Measurements from ENCODE around the gene EEFSEC. TPM values are rescaled to one million over a fixed set of nuclear protein-coding genes. Genes with fewer than 3 reads are reported as not detected.

The EEFSEC gene
- total and polyA plus RNA-seq, 2 experiments from 2014 or later, result 10.1 to 16.2 TPM

- Mint-ChIP-seq H3K36me3 (ENCODE audit: low read depth) (no peaks in the 10 kb centered on the region; the same call in 2 of the 3 replicates), H3K27ac (no peak overlapping the region), H3K4me1 (peaks cover 6% of the 10 kb centered on the region; the same call in 1 of the 3 replicates), H3K4me3 (no peak overlapping the region; the same call in 2 of the 3 replicates), H3K27me3 (ENCODE audit: insufficient read depth, low read depth, poor library complexity) (peaks cover 15% of the 10 kb centered on the region), H3K9me3 (peaks cover 4% of the 10 kb centered on the region)
- TF ChIP-seq POLR2AphosphoS5 (IDR thresholded peaks at IDR 0.05; ENCODE audit: low read depth), result no peak
- TF ChIP-seq ZNF462 (CRISPR knock-in tag; IDR thresholded peaks at IDR 0.05), result no peak
- no peak for TF ChIP-seq CREB1 (CRISPR knock-in tag; IDR thresholded peaks at IDR 0.05; ENCODE audit: low read depth)
- TF ChIP-seq STAT1 (IDR thresholded peaks at IDR 0.05; ENCODE audit: unreplicated experiment), result no peak
- TF ChIP-seq EZH2phosphoT487 (IDR thresholded peaks at IDR 0.05; ENCODE audit: unreplicated experiment), result no peak
- no peak for TF ChIP-seq ZNF114 (CRISPR knock-in tag; IDR thresholded peaks at IDR 0.05)
- TF ChIP-seq, protein P1, sequence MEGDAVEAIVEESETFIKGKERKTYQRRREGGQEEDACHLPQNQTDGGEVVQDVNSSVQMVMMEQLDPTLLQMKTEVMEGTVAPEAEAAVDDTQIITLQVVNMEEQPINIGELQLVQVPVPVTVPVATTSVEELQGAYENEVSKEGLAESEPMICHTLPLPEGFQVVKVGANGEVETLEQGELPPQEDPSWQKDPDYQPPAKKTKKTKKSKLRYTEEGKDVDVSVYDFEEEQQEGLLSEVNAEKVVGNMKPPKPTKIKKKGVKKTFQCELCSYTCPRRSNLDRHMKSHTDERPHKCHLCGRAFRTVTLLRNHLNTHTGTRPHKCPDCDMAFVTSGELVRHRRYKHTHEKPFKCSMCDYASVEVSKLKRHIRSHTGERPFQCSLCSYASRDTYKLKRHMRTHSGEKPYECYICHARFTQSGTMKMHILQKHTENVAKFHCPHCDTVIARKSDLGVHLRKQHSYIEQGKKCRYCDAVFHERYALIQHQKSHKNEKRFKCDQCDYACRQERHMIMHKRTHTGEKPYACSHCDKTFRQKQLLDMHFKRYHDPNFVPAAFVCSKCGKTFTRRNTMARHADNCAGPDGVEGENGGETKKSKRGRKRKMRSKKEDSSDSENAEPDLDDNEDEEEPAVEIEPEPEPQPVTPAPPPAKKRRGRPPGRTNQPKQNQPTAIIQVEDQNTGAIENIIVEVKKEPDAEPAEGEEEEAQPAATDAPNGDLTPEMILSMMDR (conservative IDR thresholded peaks at IDR 0.05; ENCODE audit: low read depth in 2 of 2), result no peak
- TF ChIP-seq, protein P2, sequence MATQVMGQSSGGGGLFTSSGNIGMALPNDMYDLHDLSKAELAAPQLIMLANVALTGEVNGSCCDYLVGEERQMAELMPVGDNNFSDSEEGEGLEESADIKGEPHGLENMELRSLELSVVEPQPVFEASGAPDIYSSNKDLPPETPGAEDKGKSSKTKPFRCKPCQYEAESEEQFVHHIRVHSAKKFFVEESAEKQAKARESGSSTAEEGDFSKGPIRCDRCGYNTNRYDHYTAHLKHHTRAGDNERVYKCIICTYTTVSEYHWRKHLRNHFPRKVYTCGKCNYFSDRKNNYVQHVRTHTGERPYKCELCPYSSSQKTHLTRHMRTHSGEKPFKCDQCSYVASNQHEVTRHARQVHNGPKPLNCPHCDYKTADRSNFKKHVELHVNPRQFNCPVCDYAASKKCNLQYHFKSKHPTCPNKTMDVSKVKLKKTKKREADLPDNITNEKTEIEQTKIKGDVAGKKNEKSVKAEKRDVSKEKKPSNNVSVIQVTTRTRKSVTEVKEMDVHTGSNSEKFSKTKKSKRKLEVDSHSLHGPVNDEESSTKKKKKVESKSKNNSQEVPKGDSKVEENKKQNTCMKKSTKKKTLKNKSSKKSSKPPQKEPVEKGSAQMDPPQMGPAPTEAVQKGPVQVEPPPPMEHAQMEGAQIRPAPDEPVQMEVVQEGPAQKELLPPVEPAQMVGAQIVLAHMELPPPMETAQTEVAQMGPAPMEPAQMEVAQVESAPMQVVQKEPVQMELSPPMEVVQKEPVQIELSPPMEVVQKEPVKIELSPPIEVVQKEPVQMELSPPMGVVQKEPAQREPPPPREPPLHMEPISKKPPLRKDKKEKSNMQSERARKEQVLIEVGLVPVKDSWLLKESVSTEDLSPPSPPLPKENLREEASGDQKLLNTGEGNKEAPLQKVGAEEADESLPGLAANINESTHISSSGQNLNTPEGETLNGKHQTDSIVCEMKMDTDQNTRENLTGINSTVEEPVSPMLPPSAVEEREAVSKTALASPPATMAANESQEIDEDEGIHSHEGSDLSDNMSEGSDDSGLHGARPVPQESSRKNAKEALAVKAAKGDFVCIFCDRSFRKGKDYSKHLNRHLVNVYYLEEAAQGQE (IDR thresholded peaks at IDR 0.05; ENCODE audit: unreplicated experiment), result no peak
- TF ChIP-seq NANOG (IDR thresholded peaks at IDR 0.05; ENCODE audit: borderline replicate concordance), result no peak
- no peak for TF ChIP-seq JUNB (IDR thresholded peaks at IDR 0.05; ENCODE audit: unreplicated experiment)
- TF ChIP-seq ETS1 (IDR thresholded peaks at IDR 0.05), result no peak
- no peak for TF ChIP-seq EZH2 (IDR thresholded peaks at IDR 0.05; ENCODE audit: low read depth, unreplicated experiment)
- no peak for TF ChIP-seq ZNF331 (CRISPR knock-in tag; IDR thresholded peaks at IDR 0.05; ENCODE audit: low read depth)
- Histone ChIP-seq H4K20me1 (replicated peaks; ENCODE audit: insufficient read depth) (no peaks in the 10 kb centered on the region), H3K27ac (ENCODE audit: low read depth) (no peak overlapping the region), H3K4me3 (no peak overlapping the region), H3K4me2 (no peak overlapping the region), H3K79me2 (replicated peaks; ENCODE audit: insufficient read depth) (no peaks in the 10 kb centered on the region), H3F3A (replicated peaks; ENCODE audit: low read depth) (no peaks in the 10 kb centered on the region), H3K9me2 (ENCODE audit: insufficient read depth) (0 out of 2 replicates have a peak, but pooled peaks cover 5% of the 10 kb centered on the region), H2AFZ (no peak overlapping the region), H3K36me3 (ENCODE audit: insufficient read depth) (no peaks in the 10 kb centered on the region), H3K27me3 (ENCODE audit: insufficient read depth) (no peaks in the 10 kb centered on the region), H3K4me1 (ENCODE audit: insufficient read depth) (no peaks in the 10 kb centered on the region)
- no peak for DNase-seq (ENCODE audit: low spot score)
- ATAC-seq, result no peak
Observed at GRCh38 chr3:128448491-128448890, 295.2 kb downstream of the EEFSEC start.
